B cell (primary cell): ENCODE results near the gene FYN.

Source experiments
- CTCF ChIP-seq: fragments of 200-600 bp; IDR thresholded peaks from one replicate; pipeline ENCODE4 v1.8.0; 2022; ENCODE audit warnings: antibody characterized with exemption, mild to moderate bottlenecking
- EZH2 ChIP-seq: IDR thresholded peaks from 2 replicates; pipeline ENCODE4 v1.6.1; 2012; ENCODE audit warnings: borderline replicate concordance, low read depth, mild to moderate bottlenecking, moderate library complexity, low read length; ENCODE audit not compliant: insufficient read depth, poor library complexity, severe bottlenecking

DNA sequence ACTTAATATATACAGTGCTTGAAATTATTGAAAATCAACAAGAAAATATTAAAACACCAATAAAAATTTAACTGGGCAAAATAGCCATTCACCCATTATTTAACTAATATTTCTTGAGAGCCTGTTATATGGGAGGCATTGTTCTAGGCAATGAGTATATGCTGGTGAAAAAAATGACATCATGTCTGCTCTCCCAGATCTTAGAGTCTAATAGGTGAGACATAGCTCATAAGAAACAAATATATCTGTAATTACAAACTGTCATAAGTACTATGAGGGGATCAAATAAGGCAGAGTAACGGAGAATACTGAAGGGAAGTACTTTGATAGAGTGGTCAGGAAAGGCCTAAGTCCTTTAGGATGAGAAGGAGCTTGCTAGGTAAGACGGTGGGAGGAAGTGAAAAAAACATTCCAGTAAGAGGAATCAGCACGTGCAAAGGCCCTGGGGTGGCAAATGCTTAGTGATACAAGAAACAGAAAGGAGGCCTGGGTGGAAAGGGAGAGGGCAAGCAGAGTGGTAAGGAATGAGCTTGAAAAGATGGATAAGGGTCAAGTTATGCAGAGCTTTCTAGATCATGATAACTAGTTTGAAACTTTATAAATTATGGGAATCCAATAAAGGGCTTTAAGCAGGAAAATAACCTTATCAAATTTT lies 12.2 kb upstream of the FYN start:
- TF ChIP-seq CTCF: no peak
- TF ChIP-seq EZH2: no peak
